Loucy (cell line): ENCODE measurements around the gene MEAF6.
"Not testable (repeated sequence)": the region's sequence is repeated elsewhere in the genome, so short reads cannot be mapped to it uniquely, and the experiment has no call there.

Source experiments
- H2AFZ ChIP-seq: fragments of 200-600 bp; sonication (generic); 2 replicates; pipeline ENCODE4 v1.6.0; 2016; ENCODE audit warnings: antibody characterized with exemption, mild to moderate bottlenecking, low read length, moderate library complexity
- H3F3A ChIP-seq: fragments of 200-600 bp; 2 replicates; pipeline ENCODE4 v1.6.0; 2016; ENCODE audit warnings: antibody characterized with exemption, low read depth, mild to moderate bottlenecking
- H3K27me3 ChIP-seq: fragments of 200-600 bp; sonication (generic); 2 replicates; pipeline ENCODE4 v1.6.1; 2014; ENCODE audit warnings: low read length, mild to moderate bottlenecking; ENCODE audit not compliant: insufficient read depth, poor library complexity, severe bottlenecking
- H3K36me3 ChIP-seq: fragments of 200-600 bp; sonication (generic); 2 replicates; pipeline ENCODE4 v1.6.1; 2016; ENCODE audit warnings: low read length; ENCODE audit not compliant: insufficient read depth
- H3K4me1 ChIP-seq: fragments of 200-600 bp; sonication (generic); 2 replicates; pipeline ENCODE4 v1.5.1; 2014; ENCODE audit warnings: low read length, mild to moderate bottlenecking; ENCODE audit not compliant: insufficient read depth, poor library complexity, severe bottlenecking
- H3K4me2 ChIP-seq: fragments of 200-600 bp; sonication (generic); 2 replicates; pipeline ENCODE4 v1.6.0; 2014; ENCODE audit warnings: antibody characterized with exemption, low read length, low read depth, mild to moderate bottlenecking; ENCODE audit not compliant: poor library complexity, severe bottlenecking
- H3K4me3 ChIP-seq: fragments of 200-600 bp; sonication (generic); 2 replicates; pipeline ENCODE4 v1.5.1; 2014; ENCODE audit warnings: low read length, mild to moderate bottlenecking, mixed read lengths; ENCODE audit not compliant: poor library complexity, severe bottlenecking
- H3K79me2 ChIP-seq: fragments of 200-600 bp; sonication (generic); 2 replicates; pipeline ENCODE4 v1.6.1; 2014; ENCODE audit warnings: low read length; ENCODE audit not compliant: insufficient read depth
- H3K9ac ChIP-seq: fragments of 200-600 bp; sonication (generic); 2 replicates; pipeline ENCODE4 v1.6.0; 2014; ENCODE audit warnings: mild to moderate bottlenecking, low read depth, low read length, moderate library complexity; ENCODE audit not compliant: poor library complexity, severe bottlenecking
- H3K9me2 ChIP-seq: fragments of 200-600 bp; sonication (generic); replicated peaks from 2 replicates; pipeline ENCODE4 v1.6.1; 2016; ENCODE audit warnings: low read depth, low read length, mixed read lengths
- H3K9me3 ChIP-seq: fragments of 200-600 bp; sonication (generic); 2 replicates; pipeline ENCODE4 v1.6.1; 2014; ENCODE audit warnings: mild to moderate bottlenecking, antibody characterized with exemption, low read length, low read depth; ENCODE audit not compliant: insufficient read depth
- H4K20me1 ChIP-seq: fragments of 200-600 bp; sonication (generic); 2 replicates; pipeline ENCODE4 v1.6.0; 2014; ENCODE audit warnings: antibody characterized with exemption, low read length, mild to moderate bottlenecking; ENCODE audit not compliant: insufficient read depth, poor library complexity, severe bottlenecking
- EZH2phosphoT487 ChIP-seq: fragments of 200-600 bp; IDR thresholded peaks from 2 replicates; pipeline ENCODE4 v1.6.1; 2018; ENCODE audit warnings: antibody characterized with exemption, mild to moderate bottlenecking, moderate library complexity, borderline replicate concordance
- TF ChIP-seq, protein P1 (sequence below): fragments of 200-600 bp; sonication (generic); conservative IDR thresholded peaks from 2 replicates; pipeline ENCODE4 v1.5.1; 2014; ENCODE audit warnings: mild to moderate bottlenecking, antibody characterized with exemption, low read length

MEAF6 gene

GRCh38 chr1:37540036-37540785 lies 25.6 kb upstream of the MEAF6 start:
- Histone ChIP-seq H3K27me3 (no peaks in the 10 kb centered on the region), H3K9ac (no peak overlapping the region), H3K9me2 (no peaks in the 10 kb centered on the region), H3K79me2 (no peaks in the 10 kb centered on the region; the same call in 1 of the 2 replicates), H4K20me1 (no peaks in the 10 kb centered on the region), H3F3A (no peaks in the 10 kb centered on the region), H3K4me1 (no peaks in the 10 kb centered on the region), H3K36me3 (peaks cover 57% of the 10 kb centered on the region; the same call in 1 of the 2 replicates), H3K4me3 (no peak overlapping the region), H3K9me3 (no peaks in the 10 kb centered on the region), H3K4me2 (no peak overlapping the region), H2AFZ (no peak overlapping the region)
- TF ChIP-seq, protein P1, sequence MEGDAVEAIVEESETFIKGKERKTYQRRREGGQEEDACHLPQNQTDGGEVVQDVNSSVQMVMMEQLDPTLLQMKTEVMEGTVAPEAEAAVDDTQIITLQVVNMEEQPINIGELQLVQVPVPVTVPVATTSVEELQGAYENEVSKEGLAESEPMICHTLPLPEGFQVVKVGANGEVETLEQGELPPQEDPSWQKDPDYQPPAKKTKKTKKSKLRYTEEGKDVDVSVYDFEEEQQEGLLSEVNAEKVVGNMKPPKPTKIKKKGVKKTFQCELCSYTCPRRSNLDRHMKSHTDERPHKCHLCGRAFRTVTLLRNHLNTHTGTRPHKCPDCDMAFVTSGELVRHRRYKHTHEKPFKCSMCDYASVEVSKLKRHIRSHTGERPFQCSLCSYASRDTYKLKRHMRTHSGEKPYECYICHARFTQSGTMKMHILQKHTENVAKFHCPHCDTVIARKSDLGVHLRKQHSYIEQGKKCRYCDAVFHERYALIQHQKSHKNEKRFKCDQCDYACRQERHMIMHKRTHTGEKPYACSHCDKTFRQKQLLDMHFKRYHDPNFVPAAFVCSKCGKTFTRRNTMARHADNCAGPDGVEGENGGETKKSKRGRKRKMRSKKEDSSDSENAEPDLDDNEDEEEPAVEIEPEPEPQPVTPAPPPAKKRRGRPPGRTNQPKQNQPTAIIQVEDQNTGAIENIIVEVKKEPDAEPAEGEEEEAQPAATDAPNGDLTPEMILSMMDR, result no peak
- TF ChIP-seq EZH2phosphoT487, result no peak

DNA sequence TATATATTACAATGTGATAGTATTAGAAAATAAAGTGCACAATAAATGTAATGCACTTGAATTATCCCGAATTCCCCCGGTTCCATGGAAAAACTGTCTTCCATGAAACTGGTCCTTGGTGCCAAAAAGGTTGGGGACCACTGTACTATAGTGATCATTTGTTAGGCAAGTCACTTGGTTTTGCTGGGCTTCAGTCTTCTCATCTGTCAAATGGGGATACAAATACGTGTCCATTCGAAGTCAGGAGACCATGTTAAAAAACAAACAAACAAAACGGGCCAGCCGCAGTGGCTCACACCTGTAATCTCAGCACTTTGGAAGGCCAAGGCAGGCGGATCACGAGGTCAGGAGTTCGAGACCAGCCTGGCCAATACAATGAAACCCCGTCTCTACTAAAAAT lies 24.6 kb upstream of the MEAF6 start:
- not testable (repeated sequence) for H3K27me3 ChIP-seq, H3K4me3 ChIP-seq, H3K9ac ChIP-seq, H4K20me1 ChIP-seq, H3K4me1 ChIP-seq, H3K9me2 ChIP-seq, H2AFZ ChIP-seq, H3K79me2 ChIP-seq, H3F3A ChIP-seq, H3K9me3 ChIP-seq, H3K4me2 ChIP-seq
- H3K36me3 ChIP-seq, result peaks cover 48% of the 10 kb centered on the region; the same call in 1 of the 2 replicates

DNA sequence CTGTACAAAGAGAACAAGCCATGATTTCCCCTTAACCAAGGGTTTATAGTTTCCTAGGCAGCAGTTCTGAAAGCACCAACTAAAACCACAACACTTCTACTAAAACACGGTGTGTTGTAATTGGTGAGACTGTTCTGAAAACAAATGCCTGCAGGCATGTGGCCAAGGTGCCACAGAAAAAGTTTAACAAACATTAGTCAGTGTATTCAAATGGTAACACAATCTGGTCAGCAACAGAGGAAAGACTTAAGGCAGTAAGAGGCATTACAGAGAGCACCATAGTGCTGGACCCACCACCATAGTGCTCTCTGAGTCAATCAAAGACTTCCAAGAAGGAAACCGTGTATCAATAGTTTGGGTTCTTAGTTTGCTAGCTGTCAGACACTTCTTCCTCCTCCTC lies 22.8 kb upstream of the MEAF6 start:
- H2AFZ ChIP-seq, result no peak overlapping the region
- H3K79me2 ChIP-seq, result no peaks in the 10 kb centered on the region
- no peaks in the 10 kb centered on the region for H3K9me3 ChIP-seq
- no peaks in the 10 kb centered on the region for H4K20me1 ChIP-seq
- H3K9me2 ChIP-seq, result no peaks in the 10 kb centered on the region
- no peak overlapping the region for H3K4me2 ChIP-seq
- no peaks in the 10 kb centered on the region for H3K4me1 ChIP-seq
- no peaks in the 10 kb centered on the region for H3F3A ChIP-seq
- no peak overlapping the region for H3K9ac ChIP-seq
- TF ChIP-seq, protein P1, result no peak
- no peak for TF ChIP-seq EZH2phosphoT487
- H3K27me3 ChIP-seq, result no peaks in the 10 kb centered on the region
- no peak overlapping the region for H3K4me3 ChIP-seq
- H3K36me3 ChIP-seq, result peaks cover 48% of the 10 kb centered on the region; the same call in 1 of the 2 replicates
